NOMO-1 (cell line): ENCODE results near the gene TENM4.
"Not testable (repeated sequence)": the region's sequence is repeated elsewhere in the genome, so short reads cannot be mapped to it uniquely, and the experiment has no call there.

Experiments
- DNase-seq, 2 experiments: peaks; one replicate each; lab custom pipeline; 2025; ENCODE audit not compliant: unreplicated experiment in 2 of 2; lab: John Stamatoyannopoulos, UW

TENM4 gene

GRCh38 chr11:78642979-78643675 lies 797.7 kb downstream of the TENM4 start:
- DNase-seq, result no peak

GRCh38 chr11:78641541-78641940 lies 799.3 kb downstream of the TENM4 start:
- no peak for DNase-seq

- no peak for DNase-seq
Observed at GRCh38 chr11:78638704-78639380, 802.0 kb downstream of the TENM4 start.

- not testable (repeated sequence) for DNase-seq
Observed at GRCh38 chr11:78637527-78637926, 803.3 kb downstream of the TENM4 start.

- DNase-seq, result no peak
Observed at GRCh38 chr11:78635814-78636506, 804.9 kb downstream of the TENM4 start.

- DNase-seq, result no peak
Observed at GRCh38 chr11:78633516-78634310, 807.1 kb downstream of the TENM4 start.

- DNase-seq, result no peak
Observed at GRCh38 chr11:78630561-78631303, 810.1 kb downstream of the TENM4 start.

- DNase-seq, result no peak
Observed at GRCh38 chr11:78630155-78630554, 810.7 kb downstream of the TENM4 start.

GRCh38 chr11:78622666-78623065 lies 818.2 kb downstream of the TENM4 start:
- DNase-seq, result no peak

- no peak for DNase-seq
Observed at GRCh38 chr11:78620159-78620558, 820.7 kb downstream of the TENM4 start.

- no peak for DNase-seq
Observed at GRCh38 chr11:78615724-78616123, 825.1 kb downstream of the TENM4 start.

GRCh38 chr11:78613378-78613813 lies 827.4 kb downstream of the TENM4 start:
- no peak for DNase-seq

GRCh38 chr11:78612721-78613377 lies 828.0 kb downstream of the TENM4 start:
- DNase-seq, result no peak

GRCh38 chr11:78609321-78609720 lies 831.5 kb downstream of the TENM4 start:
- DNase-seq, result not testable (repeated sequence)

- DNase-seq, result no peak
Observed at GRCh38 chr11:78607696-78608095, 833.1 kb downstream of the TENM4 start.

GRCh38 chr11:78606667-78607066 lies 834.2 kb downstream of the TENM4 start:
- DNase-seq, result no peak

GRCh38 chr11:78605296-78605695 lies 835.5 kb downstream of the TENM4 start:
- DNase-seq, result no peak

GRCh38 chr11:78603792-78604191 lies 837.0 kb downstream of the TENM4 start:
- DNase-seq, result no peak
